HPDE6-E6E7 (cell line): ENCODE data around the gene ESR1.

Experiments
- DNase-seq: peaks from one replicate; pipeline ENCODE4 v3.0.0; 2011; ENCODE audit warnings: missing footprints; ENCODE audit errors: extremely low spot score

The ESR1 gene

DNA sequence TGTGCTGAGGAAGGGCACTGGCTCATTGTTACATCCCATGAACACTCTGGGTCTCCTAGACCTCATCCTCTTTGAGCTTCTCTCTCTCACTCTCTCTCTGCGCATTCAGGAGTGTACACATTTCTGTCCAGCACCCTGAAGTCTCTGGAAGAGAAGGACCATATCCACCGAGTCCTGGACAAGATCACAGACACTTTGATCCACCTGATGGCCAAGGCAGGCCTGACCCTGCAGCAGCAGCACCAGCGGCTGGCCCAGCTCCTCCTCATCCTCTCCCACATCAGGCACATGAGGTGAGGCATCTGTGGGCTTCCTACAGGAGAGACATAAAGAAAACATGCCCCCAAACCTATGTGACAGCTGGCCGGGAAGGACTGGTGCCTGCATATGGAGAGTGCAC lies 286.8 kb downstream of the ESR1 start:
- DNase-seq: no peak

DNA sequence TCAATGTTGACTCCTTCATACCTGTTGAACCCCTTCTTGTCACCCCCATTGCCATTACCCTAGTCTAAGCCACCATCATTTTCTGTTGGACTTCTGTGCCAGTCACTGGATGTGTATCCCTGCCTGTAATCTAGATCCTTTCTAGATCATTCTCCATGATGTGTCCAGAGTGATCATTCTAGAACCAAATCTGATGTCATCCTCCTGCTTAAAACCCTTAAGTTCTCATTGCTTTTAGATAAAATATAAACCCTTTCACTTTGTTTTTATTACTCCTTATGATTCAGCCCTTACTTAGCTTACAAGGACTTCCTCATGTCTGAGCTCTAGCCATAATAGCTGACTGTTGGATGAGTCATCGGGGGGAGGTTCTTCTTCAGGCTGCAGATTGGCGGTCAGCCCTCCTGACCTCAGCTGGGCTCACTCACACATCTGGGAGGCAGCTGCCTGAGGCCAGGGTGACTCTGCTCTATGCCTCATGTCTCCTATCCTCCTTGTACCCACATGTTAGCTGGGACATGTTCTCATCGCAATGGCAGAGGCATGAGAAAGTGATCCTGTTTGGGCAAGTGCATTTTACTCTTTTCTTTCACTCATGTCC lies 287.6 kb downstream of the ESR1 start:
- DNase-seq: peak; percentile 90

DNA sequence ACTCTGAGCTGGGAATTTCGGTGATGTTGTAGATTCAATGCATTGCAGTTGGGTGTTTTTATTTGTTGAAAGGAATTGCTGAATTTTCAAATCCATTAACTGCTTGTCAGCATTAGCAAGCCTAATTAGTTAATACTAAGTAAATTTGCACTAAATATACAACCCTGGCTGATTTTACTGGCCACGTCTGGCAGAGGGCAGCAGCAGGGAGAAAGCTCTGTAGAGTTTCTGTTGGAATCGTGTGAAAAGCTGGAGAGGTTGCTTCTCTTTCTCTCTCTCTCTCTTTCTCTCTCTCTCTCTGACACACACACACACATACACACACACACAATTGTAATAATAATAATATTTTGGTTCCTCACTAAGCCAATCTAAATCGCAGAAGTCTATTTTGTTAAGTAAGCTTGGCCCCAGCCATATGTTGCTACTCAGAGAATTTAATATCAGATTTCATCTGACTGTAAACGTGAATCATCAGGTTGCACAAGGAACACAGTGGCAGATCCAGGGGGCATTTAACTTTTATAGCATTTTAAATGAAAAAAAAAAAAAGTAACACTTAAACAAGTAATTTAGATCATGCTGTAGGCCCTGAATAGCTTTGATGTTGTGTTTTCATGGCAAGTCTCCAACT lies 289.5 kb downstream of the ESR1 start:
- no peak for DNase-seq

DNA sequence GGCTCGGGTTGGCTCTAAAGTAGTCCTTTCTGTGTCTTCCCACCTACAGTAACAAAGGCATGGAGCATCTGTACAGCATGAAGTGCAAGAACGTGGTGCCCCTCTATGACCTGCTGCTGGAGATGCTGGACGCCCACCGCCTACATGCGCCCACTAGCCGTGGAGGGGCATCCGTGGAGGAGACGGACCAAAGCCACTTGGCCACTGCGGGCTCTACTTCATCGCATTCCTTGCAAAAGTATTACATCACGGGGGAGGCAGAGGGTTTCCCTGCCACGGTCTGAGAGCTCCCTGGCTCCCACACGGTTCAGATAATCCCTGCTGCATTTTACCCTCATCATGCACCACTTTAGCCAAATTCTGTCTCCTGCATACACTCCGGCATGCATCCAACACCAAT lies 291.2 kb downstream of the ESR1 start:
- no peak for DNase-seq

DNA sequence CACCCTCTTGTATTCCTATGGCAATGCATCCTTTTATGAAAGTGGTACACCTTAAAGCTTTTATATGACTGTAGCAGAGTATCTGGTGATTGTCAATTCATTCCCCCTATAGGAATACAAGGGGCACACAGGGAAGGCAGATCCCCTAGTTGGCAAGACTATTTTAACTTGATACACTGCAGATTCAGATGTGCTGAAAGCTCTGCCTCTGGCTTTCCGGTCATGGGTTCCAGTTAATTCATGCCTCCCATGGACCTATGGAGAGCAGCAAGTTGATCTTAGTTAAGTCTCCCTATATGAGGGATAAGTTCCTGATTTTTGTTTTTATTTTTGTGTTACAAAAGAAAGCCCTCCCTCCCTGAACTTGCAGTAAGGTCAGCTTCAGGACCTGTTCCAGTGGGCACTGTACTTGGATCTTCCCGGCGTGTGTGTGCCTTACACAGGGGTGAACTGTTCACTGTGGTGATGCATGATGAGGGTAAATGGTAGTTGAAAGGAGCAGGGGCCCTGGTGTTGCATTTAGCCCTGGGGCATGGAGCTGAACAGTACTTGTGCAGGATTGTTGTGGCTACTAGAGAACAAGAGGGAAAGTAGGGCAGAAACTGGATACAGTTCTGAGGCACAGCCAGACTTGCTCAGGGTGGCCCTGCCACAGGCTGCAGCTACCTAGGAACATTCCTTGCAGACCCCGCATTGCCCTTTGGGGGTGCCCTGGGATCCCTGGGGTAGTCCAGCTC lies 292.1 kb downstream of the ESR1 start:
- no peak for DNase-seq

DNA sequence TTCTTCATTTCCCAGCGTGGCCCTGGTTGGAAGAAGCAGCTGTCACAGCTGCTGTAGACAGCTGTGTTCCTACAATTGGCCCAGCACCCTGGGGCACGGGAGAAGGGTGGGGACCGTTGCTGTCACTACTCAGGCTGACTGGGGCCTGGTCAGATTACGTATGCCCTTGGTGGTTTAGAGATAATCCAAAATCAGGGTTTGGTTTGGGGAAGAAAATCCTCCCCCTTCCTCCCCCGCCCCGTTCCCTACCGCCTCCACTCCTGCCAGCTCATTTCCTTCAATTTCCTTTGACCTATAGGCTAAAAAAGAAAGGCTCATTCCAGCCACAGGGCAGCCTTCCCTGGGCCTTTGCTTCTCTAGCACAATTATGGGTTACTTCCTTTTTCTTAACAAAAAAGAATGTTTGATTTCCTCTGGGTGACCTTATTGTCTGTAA lies 292.7 kb downstream of the ESR1 start:
- DNase-seq: no peak

DNA sequence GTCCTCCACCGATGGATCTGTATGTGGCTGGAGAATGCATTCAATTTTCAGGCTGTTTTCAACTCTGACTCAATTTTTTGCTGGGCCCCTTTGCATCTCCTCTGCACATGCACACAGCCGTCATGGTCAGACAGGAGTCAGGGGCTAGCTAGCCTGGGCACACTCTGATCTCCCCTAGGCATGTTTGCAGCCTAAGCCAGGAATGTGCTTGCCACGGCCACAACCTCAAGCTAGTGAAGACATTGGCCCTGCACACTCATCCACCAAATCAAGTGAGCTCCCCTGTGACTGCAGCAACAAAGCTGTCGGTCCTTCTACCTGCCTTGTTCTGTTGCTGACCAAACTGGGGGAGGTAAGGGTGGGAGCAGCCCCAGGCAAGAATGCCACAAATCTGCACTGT lies 300.5 kb downstream of the ESR1 start:
- no peak for DNase-seq

DNA sequence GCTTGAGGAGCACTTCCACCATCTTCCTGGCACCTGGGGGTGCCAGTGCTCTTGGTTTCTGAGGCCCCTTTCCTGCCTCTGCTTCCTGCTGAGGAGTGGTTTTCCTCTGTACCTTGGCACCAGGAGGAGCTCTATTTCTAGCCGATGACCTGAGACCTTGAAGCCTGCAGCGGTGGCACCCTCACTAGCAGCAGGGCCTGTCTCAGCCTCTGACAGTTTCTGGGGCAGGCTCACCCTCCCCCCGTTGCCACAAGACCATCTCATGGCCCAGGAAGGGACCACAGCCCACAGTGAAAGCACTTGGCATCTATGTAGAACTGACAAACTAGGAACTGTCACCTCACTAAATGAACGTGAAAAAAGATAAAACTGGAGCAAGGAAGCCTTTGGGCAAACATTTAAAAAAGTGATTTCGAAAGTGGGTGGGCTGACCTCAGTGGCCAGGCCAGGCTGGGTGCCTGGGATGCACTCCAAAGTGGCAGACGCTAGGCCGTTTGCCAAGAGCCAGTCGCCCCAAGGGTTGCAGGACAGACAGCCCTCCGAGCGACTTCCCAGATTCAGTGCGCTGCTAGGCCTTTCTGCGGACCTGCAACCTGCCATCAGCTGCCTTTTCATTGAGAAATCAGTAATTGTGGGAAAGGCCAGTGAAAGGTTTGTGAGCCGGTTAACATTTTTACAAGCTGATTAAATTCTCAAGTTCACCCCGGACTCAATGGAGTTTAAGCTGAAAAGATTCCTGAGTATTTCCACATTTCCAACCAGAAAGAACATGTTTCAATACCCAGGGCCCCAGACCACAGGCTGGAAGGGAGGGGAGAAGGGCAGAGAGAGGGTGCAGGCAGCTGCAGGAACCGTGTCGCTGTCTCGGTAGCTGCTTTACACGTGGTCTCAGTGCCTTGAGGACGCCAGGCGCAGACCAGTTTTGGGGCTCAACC lies 303.7 kb downstream of the ESR1 start:
- DNase-seq: no peak

DNA sequence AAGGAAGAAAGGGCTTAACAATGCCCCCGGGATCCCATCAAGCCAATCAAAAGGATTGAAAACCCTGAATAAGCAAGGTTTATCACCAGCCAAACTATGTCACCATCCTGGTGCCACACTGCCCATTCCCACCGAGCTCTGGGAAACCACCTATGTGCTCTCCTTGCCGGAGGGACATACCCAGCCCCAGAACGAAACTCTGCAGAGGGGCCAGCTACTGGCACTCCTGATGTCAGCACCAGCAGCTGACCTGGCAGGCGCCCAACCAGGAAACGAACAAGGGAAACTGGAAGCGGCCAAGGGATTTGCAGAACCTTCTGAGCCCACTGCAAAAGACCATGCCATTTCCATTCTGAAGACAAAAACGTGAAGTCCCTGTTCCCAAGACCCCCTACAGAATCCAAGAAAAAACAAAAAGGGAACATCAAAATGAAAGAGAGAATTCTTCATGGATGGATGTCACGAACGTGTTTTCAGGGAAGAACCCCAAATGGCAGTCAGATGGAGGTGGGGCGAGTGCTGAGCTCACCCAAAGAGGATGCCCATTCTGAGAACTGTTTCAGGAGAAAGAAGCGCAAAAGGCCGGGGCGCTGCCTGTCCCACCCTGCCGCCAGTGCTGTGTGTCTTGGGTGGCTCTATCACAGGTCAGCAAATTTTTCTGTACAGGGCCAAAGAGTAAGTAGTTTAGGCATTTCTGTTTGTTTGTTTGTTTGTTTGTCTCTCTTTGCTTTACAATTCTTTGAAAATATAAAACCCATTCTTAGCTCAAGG lies 305.2 kb downstream of the ESR1 start:
- no peak for DNase-seq

DNA sequence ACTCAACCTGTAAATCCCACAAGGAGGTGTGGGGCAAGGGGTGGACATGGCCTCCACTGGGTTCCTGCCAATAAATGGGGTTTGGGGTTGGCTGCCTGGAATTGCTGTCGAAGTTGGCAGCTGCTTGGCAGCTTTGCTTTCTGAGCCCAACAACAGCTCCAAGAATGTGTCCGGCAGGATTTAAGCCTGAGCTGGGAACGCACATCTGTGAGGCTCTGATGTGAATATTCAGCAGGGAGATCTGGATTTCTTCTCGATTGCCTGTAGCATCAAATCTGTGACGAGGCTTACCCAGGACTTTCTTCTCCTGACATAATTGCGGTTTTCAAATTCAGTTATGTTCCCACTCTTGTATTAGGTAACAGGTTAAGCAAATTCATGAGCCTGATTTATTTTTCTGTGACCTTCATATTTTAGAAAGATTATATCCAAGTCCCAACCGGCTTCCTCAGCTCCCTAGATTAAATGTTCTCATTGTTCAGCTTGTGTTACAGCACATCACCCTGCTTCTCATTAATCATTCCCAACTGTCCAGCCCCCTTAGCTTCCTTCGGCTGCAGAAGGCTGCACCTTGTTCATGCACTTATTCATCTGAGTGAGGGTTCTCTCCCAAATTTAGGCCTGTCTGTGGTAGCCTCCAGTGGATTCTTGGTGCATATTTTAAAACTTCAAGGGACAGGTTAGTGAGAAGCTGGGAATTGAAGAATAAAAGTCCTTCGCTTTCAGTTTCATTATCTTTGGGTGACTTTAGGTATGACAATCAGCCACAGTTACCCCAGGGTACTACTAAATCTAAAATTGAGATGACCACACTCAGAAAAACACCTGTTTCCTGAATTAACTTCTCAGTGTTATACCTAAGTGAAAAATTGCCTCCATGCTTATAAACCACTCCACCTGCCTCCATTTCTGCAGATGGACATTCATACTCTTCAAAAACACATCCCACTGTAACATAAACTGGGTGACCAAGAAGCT lies 310.0 kb downstream of the ESR1 start:
- no peak for DNase-seq

DNA sequence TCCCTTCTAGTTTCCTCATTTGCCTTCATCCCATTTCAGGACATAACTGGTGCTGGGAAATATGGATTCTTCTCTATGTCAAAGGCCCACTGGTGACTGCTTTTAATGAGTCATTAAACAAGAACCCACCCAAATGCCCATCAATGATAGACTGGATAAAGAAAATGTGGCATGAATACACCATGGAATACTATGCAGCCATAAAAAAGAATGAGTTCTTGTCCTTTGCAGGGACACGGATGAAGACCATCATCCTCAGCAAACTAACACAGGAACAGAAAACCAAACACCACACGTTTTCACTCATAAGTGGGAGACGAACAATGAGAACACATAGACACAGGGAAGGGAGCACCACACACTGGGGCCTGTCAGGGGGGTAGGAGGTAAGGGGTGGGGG lies 310.7 kb downstream of the ESR1 start:
- no peak for DNase-seq

DNA sequence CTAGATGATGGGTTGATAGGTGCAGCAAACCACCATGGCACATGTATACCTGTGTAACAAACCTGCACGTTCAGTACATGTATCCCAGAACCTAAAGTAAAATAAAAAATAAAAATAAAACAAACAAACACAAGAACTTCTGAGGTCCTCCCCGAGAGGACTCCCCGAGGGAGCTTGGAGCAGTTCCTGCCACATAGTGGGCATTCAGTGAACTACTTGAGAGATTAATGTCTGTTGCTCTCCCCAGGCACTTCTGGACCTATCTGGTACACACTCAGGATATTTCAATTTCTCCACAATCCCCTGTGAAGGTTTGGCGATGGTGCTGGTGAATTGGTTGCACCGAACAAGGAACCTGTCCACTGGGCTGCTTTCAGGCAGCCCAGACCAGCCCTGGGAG lies 311.2 kb downstream of the ESR1 start:
- no peak for DNase-seq

DNA sequence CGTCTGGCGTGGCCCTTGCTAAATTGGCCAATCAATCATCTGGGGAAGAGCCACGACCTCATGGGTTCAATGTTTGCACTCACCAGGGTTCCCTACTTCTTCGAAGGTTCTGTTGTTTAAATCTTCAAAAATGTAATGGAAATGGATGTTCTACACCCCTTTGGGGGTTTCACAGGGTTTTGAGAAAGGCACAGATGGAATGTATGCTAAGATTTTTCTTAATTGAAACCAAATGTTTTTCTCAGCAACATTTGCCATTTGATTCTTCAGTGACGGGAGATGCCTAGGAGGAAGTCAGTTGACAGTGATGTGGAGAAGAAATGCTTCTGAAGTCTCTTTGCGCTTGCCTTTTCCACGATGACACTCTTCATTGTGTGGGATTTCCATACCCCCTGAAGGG lies 312.3 kb downstream of the ESR1 start:
- no peak for DNase-seq

DNA sequence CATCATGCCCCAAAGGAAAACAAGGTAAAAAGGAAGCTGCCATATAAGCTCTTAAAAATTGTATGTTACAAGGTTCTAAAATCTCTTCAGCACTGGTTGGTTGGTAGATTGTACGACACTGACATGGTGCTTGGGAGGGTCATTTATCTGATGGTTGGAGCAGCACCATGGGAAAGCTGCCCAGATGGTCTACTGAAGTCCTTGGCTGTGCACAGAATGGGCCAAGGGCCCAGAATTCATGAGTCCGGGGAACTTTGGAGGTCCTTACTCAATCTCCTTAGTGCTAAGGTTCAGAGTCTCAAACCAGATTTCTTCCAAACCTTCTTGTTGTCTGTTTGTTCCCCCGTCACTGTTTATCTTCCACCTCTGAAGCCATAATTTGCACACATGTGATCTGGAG lies 314.4 kb downstream of the ESR1 start:
- DNase-seq: no peak

DNA sequence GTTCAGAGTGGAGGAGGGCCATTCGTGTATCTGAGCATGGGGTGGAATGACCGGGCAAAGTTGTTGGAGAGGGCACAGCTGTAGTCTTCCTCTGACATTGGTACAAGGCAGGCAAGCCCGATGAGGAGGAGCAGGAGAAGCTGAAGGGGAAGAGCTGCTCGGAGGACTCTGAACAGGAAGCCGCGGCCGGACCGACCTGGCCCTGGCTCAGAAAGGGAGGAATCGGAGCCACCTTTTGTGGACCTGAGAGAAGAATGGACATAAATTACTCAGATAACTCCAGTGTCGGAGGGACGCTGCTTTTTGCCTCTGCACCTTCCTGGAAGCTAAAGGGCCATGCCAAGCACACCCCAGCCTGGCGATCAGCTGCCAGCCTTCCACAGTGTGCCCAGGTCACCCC lies 315.0 kb downstream of the ESR1 start:
- DNase-seq: no peak

DNA sequence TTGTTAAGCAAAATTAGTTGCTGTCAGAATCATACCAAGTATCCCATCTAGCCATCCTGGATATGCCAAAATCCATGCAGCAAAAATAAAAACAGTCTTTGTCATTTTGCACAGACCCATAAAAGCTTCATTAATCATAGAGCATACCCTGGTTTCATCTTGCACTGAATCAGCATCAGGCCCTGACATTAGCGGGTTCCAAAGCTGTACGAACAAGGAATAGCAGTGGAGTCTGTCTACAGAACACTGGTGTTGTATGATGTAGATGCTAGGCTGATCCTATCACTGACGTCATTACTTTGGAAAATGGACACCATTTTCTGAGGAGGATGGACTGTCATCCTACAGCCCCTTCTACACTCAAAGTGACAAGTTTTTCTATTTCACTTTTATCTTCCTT lies 315.6 kb downstream of the ESR1 start:
- no peak for DNase-seq

DNA sequence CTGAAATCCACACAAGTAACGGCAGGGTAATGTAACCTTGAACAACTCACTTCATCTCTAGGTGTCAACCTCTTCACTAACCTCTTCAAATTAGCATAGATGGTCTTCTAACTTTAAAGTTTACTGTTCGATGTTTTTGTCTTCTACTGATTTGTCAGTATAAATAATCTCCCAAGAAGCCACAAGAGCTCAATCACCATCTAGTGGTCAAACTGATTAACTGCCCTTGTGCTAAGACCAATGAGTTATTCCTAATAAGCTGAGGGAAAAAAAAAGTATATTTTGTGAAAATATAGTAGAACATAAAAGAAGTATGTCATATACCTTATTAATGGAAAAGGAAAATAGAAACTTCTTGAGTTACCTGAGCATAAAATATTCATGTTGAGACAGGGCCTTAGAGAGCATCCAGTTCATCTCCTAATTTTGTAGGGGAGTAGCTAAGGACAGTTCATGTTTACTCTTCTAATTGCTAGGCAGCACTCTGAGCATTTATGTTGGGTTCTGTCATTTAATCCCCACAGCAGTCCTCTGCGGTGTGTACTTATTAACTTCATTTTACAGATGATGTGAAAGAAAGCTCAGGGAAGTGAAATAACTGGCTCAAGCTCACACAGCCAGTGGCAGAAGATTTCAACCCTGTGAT lies 317.1 kb downstream of the ESR1 start:
- DNase-seq: peak; percentile 39

DNA sequence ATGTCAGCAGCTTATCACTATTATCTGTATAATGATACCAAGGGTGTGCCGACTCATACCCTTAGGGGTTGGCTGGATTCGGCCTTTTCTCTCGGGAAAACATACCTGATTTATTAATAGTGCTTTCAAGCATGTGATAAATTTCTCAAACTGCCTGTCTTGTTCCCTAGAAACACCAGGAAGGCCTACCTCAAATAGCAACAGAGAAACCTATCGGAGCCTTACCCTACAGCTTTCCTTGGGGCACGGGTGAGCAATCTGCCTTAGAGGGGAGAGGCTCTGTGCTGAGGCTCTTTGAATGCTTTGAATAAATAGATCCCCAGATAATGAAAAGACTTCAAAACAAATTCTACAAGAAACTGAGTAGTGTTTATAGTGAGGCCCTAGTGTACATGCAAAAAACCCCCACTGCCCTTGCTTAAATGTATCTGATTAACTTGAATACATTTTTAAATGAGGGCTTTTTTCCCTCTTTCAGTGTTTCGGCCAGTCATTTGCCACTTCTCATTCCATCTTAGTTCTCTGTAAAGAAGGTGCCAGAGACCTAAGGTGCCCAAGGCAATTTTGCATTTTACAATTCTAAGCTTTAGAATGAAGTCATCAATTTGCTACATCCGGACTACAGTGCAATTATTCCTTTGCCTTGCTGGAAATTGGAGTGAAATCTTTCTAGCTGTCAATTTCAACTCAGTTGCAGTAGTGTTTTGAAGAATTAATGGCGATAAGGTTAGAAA lies 320.1 kb downstream of the ESR1 start:
- DNase-seq: no peak

DNA sequence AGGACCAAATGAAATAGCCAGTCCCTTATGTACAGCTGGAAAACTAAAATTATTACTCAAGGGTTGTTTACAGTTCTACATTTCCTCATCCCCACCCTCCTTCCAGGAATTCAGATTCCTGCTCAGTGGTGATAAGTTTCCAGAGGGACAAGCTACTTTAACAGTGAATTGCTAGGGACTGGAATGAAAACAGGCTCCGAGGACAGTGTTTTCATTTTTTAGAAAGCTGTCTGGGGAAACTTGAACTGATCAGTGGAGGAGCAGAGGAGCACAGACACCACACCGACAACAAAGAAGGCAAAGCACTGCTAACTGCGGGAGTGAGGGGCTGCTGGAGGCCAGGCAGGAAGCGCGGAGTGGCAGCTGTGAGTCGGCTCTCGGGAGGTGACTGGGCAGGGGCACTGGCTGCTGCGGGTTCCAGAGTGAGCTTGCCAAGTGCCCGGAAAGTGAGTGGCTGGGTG lies 322.2 kb downstream of the ESR1 start:
- no peak for DNase-seq
